HG03039 (cell line): ENCODE measurements around the gene DOP1B.
"Not testable (repeated sequence)": the region's sequence is repeated elsewhere in the genome, so short reads cannot be mapped to it uniquely, and the experiment has no call there.

Source experiments
- ATAC-seq: cut with Tn5 transposase; IDR thresholded peaks from one replicate; pipeline ENCODE4 v1.9.1; 2021; ENCODE audit warnings: mild to moderate bottlenecking, moderate library complexity; ENCODE audit not compliant: unreplicated experiment

The DOP1B gene

GRCh38 chr21:36135391-36136102, 21.1 kb upstream of the DOP1B start:
- no peak for ATAC-seq

GRCh38 chr21:36139791-36140190, 16.8 kb upstream of the DOP1B start:
- ATAC-seq, result not testable (repeated sequence)

DNA sequence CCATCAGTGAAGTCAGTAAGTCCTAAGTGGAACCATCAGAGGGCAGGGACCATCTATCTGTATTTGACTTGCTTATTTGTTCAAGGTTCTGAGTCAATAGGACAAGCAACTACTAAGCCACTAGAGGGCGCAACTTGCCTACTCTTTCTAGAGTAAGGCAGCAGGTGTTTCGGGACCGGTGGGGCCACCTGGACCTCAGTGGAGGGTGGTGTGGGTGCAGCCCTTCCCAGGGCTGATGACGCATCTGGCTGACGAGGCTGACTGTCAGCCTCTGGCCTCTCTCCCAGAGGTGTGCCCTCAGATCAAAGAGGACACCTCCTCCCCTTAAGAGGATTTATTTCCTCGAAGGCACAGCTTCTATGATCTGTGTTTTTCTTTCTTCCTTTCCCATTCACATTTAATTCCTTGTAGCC, 15.1 kb upstream of the DOP1B start:
- peak; percentile 83 for ATAC-seq

DNA sequence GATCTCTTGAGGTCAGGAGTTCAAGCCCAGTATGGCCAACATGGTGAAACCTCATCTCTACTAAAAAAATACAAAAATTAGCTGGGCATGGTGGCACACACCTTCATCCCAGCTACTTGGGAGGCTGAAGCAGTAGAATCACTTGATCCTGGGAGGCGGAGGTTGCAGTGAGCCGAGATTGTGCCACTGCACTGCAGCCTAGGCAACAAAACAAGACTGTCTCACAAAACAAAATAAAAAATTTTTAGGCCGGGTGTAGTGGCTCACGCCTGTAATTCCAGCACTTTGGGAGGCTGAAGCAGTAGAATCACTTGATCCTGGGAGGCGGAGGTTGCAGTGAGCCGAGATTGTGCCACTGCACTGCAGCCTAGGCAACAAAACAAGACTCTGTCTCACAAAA, 12.4 kb upstream of the DOP1B start:
- not testable (repeated sequence) for ATAC-seq

DNA sequence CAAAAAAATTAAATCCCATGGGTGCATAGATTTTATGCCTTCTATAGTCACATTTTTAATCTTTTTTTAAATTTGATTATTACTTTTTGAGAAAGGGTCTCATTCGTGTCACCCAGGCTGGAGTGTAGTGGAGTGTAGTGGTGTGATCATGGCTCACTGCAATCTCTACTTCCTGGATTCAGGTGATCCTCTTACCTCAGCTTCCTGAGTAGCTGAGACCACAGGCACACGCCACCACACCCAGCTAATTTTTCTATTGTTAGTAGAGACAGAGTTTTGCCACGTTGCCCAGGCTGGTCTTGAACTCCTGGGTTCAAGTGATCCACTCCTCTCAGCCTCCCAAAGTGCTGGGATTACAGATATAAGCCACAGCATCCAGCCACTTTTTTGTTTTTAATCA, 11.4 kb upstream of the DOP1B start:
- ATAC-seq, result no peak

DNA sequence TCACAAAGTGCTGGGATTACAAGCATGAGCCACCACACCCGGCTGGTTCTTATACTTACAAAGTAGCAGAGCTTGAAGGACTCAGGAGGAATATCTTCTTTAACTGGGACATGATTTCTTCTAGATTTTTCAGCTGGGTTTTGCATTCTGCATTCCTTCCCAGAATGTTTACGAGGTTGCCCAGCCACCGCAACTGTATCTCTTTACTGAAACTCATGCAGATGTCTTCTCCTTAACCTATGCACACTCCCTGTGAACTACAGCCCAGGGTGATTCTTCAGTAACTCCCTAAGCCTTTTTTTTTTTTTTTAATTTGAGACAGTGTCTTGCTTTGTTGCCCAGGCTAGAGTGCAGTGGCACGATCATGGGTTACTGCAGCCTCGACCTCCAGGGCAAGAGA, 8.7 kb upstream of the DOP1B start:
- no peak for ATAC-seq

DNA sequence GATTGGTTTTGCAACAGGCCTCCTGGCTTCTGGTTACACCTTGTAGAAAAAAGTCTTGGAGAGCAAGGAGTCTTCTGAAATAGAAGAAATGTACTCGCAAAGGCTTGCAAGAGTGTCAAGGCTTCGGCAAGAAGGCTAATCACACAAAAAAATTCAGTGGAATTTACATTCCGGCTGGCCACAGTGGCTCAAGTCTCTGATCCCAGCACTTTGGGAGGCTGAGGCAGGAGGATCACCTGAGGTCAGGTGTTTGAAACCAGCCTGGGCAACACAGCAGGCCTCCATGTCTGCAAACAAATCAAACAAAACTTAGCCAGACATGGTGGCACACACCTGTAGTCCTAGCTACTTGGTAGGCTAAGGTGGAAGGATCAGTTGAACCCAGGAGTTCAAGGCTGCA, 7.7 kb upstream of the DOP1B start:
- no peak for ATAC-seq

GRCh38 chr21:36149788-36150711, 6.6 kb upstream of the DOP1B start:
- ATAC-seq, result no peak

GRCh38 chr21:36155603-36156338, 853 bp upstream of the DOP1B start:
- no peak for ATAC-seq

GRCh38 chr21:36156339-36156814, 247 bp upstream of the DOP1B start:
- peak; percentile 83 for ATAC-seq

GRCh38 chr21:36159356-36159921, 2.8 kb downstream of the DOP1B start:
- no peak for ATAC-seq

GRCh38 chr21:36160850-36161178, 4.2 kb downstream of the DOP1B start:
- no peak for ATAC-seq

- ATAC-seq, result no peak
These were observed 6.0 kb downstream of the DOP1B start for GRCh38 chr21:36162631-36163030.

DNA sequence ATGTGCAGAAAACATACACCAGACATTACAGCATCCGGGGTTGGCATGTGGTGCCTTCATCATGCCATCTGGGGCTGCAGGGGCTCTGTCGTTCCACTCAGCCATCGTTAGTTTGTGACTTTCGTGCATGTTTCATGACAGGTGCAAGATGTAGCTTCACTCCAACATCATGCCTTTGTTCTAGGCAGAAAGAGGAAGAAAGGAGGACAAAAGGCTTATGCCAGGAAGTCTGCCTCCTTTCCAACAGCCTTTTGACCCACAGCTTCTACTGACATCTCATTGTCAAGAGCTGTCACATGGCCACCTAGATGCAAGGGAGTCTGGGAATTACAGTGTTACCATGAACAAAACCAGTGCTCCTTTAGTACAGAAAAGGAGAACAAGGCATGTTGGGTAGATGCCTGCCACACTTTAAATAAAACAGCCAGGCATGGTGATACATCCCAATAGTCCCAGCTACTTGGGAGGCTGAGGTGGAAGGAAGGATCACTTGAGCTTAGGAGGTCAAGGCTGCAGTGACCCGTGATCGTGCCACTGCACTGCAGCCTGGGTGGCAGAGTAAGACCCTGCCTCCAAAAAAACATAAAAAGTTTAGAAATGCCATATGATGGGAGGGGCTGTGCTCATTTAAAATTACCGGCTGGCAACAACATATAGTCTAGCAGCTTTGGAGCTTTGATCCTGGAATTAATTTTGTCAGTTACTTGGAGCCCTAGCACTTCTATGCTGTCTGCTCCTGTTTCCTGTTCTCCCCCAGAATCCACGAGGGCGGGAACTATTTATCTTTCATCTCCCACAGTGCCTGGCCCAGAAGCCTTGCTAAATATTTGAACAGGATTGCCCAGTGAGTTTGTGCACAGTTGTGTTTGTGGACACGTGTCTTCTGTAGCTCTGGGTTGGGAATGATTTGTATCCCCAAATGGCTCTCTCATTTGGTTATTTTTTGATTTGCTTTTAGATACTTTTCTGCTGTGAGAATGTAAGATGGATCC, 7.4 kb downstream of the DOP1B start:
- ATAC-seq, result no peak

DNA sequence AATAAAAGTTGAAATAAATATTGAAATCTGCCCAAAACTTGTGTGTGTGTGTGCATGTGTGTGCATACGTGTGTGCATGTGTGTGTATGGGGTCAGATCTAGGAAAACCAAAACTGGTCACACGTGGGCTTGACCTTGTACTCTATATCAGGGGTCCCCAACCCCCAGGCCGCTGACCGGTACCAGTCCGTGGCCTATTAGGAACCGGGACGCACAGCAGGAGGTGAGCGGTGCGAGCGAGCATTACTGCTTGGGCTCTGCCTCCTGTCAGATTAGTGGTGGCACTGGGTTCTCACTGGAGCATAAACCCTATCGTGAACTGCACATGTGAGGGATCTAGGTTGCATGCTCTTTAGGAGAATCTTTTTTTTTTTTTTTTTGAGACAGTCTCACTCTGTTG, 8.7 kb downstream of the DOP1B start:
- ATAC-seq, result no peak

- no peak for ATAC-seq
These were observed 10.1 kb downstream of the DOP1B start for GRCh38 chr21:36166705-36167104.

GRCh38 chr21:36167541-36167940, 10.9 kb downstream of the DOP1B start:
- no peak for ATAC-seq

DNA sequence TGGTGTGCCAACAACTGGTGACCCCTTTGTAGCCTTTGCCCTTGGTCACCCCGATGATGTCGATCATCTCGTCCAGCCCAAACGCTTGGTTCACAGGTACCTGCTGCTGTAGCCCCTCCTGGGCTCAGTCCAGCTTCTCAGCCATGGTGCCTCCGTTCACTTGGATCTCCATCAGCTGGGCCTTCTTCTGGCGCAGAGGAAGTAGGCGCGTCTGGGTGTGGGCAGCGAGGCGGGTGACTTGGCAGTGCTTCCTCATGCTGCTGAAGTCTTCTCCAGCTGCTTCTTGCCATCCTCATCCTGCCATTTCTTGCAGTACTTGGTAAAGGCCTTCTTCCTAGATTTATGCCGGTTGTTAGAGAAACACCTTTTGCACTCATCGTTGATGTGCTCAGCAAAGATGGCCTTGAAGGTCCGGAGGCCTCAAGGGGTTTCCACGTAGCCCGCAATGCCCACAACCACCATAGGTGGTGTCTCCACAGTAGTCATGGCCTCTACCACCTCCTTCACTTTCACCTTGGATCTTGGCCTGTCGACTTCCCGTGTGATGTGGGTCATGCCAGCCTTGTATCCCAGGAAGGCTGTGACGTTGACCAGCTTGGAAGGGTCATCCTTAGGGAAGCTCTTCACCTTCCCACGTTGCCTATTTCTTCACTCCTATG, 13.0 kb downstream of the DOP1B start:
- no peak for ATAC-seq

GRCh38 chr21:36170823-36171222, 14.2 kb downstream of the DOP1B start:
- no peak for ATAC-seq
